HepG2 (cell line): Measurements from ENCODE around the gene PRR11. TPM values are rescaled to one million over a fixed set of nuclear protein-coding genes. Genes with fewer than 3 reads are reported as not detected.
A peak's percentile ranks its signal among the peaks of the same experiment; 100 is the strongest.

Source experiments
- AGO1 ChIP-seq: fragments of 200-400 bp; formaldehyde crosslinking; IDR thresholded peaks from 2 replicates; pipeline ENCODE4 v1.6.1; 2017; ENCODE audit warnings: mild to moderate bottlenecking, low read depth, low read length, moderate library complexity; ENCODE audit not compliant: poor library complexity, severe bottlenecking
- BHLHE40 ChIP-seq: IDR thresholded peaks from 2 replicates; pipeline ENCODE4 v1.6.1; 2011; ENCODE audit warnings: low read length, improper control_type of control experiment
- CHD2 ChIP-seq: IDR thresholded peaks from 2 replicates; pipeline ENCODE4 v1.6.1; 2011; ENCODE audit warnings: low read depth, low read length, improper control_type of control experiment
- HOXA9 ChIP-seq: sonication (generic); formaldehyde crosslinking; IDR thresholded peaks from 2 replicates; pipeline ENCODE4 v1.8.1; 2022; ENCODE audit warnings: missing genetic modification reagents, mild to moderate bottlenecking, moderate library complexity, borderline replicate concordance
- NCOA2 ChIP-seq: sonication (generic); formaldehyde crosslinking; IDR thresholded peaks from 2 replicates; pipeline ENCODE4 v1.8.0; 2022; ENCODE audit warnings: inconsistent platforms
- NR2F6 ChIP-seq, 2 experiments: IDR thresholded peaks; 2 replicates each; pipeline ENCODE4 v1.6.1; 2016; ENCODE audit warnings: antibody characterized with exemption in 1 of 2, mild to moderate bottlenecking in 1 of 2
- PLRG1 ChIP-seq: fragments of 450-650 bp; conservative IDR thresholded peaks from 2 replicates; pipeline ENCODE4 v1.6.1; 2016
- REPIN1 ChIP-seq: sonication (generic); formaldehyde crosslinking; IDR thresholded peaks from 2 replicates; pipeline ENCODE4 v1.8.0; 2022; ENCODE audit warnings: missing genetic modification reagents, low read depth, mild to moderate bottlenecking, borderline replicate concordance
- RFX3 ChIP-seq: IDR thresholded peaks from 2 replicates; pipeline ENCODE4 v1.6.1; 2016; ENCODE audit warnings: missing biosample characterization, missing genetic modification reagents
- SMAD1 ChIP-seq: sonication (generic); formaldehyde crosslinking; IDR thresholded peaks from 2 replicates; pipeline ENCODE4 v1.4.0; 2020; ENCODE audit warnings: missing genetic modification reagents, low read depth, mild to moderate bottlenecking, borderline replicate concordance
- SRF ChIP-seq: IDR thresholded peaks from 2 replicates; pipeline ENCODE4 v1.6.1; 2011; ENCODE audit warnings: mild to moderate bottlenecking, low read depth, low read length, moderate library complexity
- TRIM24 ChIP-seq: sonication (generic); formaldehyde crosslinking; IDR thresholded peaks from 2 replicates; pipeline ENCODE4 v1.8.0; 2022; ENCODE audit warnings: mild to moderate bottlenecking, missing genetic modification reagents
- ZFP36 ChIP-seq: fragments of 150-350 bp; IDR thresholded peaks from 2 replicates; pipeline ENCODE4 v1.6.1; 2018; ENCODE audit warnings: borderline replicate concordance, low read length, low read depth; ENCODE audit not compliant: partially characterized antibody
- ZFYVE20 ChIP-seq: sonication (generic); formaldehyde crosslinking; IDR thresholded peaks from 2 replicates; pipeline ENCODE4 v1.8.0; 2023; ENCODE audit warnings: low read depth, mild to moderate bottlenecking, moderate library complexity, missing genetic modification reagents, borderline replicate concordance
- ZNF569 ChIP-seq: sonication (generic); formaldehyde crosslinking; IDR thresholded peaks from 2 replicates; pipeline ENCODE4 v1.5.0; 2020; ENCODE audit warnings: mild to moderate bottlenecking, missing genetic modification reagents, moderate library complexity, borderline replicate concordance
- ZNF780A ChIP-seq: sonication (generic); formaldehyde crosslinking; IDR thresholded peaks from 2 replicates; pipeline ENCODE4 v1.8.0; 2022; ENCODE audit warnings: mild to moderate bottlenecking, missing genetic modification reagents, moderate library complexity
- ZSCAN12 ChIP-seq: sonication (generic); formaldehyde crosslinking; IDR thresholded peaks from 2 replicates; pipeline ENCODE4 v1.9.0; 2021; ENCODE audit warnings: mild to moderate bottlenecking, missing genetic modification reagents
- ZZZ3 ChIP-seq: sonication (generic); formaldehyde crosslinking; IDR thresholded peaks from 2 replicates; pipeline ENCODE4 v1.4.0; 2020; ENCODE audit warnings: missing genetic modification reagents, mild to moderate bottlenecking, borderline replicate concordance
- polyA plus RNA-seq, 8 experiments: library from polyadenylated mRNA; depleted of rRNA in 3 of 8; stranded (reverse) in 7 of 8; unstranded in 1 of 8; fragments of >200 nt; fragmentation: Illumina TruSeq in 4 of 8; extraction: Trizol in 4 of 8; gene quantifications; 2 replicates each; pipeline versions ENCODE4 v1.2.1 to v1.2.3, GENCODE V29; 2011 to 2016; ENCODE audit warnings: low read depth in 4 of 8, missing spikeins in 1 of 8, mixed read lengths in 1 of 8; ENCODE audit not compliant: insufficient read depth in 1 of 8
- total RNA-seq, 5 experiments: library from RNA; depleted of rRNA; stranded (reverse); fragments of >200 nt; fragmentation: Illumina TruSeq; extraction: Trizol; gene quantifications; 2 replicates each; pipeline ENCODE4 v1.2.3, GENCODE V29; 2016; ENCODE audit warnings: low read depth in 1 of 5
- TF ChIP-seq, protein P1 (sequence below): IDR thresholded peaks from 2 replicates; pipeline ENCODE4 v1.6.1; 2016; ENCODE audit warnings: low read depth, missing genetic modification reagents, missing compliant biosample characterization
- TF ChIP-seq, protein P2 (sequence below): sonication (generic); formaldehyde crosslinking; IDR thresholded peaks from 2 replicates; pipeline ENCODE4 v1.5.0; 2020; ENCODE audit warnings: missing genetic modification reagents, mild to moderate bottlenecking, borderline replicate concordance
- TF ChIP-seq, protein P3 (sequence below): sonication (generic); formaldehyde crosslinking; IDR thresholded peaks from 2 replicates; pipeline ENCODE4 v1.5.0; 2020; ENCODE audit warnings: missing genetic modification reagents

The PRR11 gene
- total and polyA plus RNA-seq, 2 of the 13 experiments (the other 11 are each of a cell fraction or from before 2014, with no cell fraction given): 35.7 to 39.2 TPM

DNA sequence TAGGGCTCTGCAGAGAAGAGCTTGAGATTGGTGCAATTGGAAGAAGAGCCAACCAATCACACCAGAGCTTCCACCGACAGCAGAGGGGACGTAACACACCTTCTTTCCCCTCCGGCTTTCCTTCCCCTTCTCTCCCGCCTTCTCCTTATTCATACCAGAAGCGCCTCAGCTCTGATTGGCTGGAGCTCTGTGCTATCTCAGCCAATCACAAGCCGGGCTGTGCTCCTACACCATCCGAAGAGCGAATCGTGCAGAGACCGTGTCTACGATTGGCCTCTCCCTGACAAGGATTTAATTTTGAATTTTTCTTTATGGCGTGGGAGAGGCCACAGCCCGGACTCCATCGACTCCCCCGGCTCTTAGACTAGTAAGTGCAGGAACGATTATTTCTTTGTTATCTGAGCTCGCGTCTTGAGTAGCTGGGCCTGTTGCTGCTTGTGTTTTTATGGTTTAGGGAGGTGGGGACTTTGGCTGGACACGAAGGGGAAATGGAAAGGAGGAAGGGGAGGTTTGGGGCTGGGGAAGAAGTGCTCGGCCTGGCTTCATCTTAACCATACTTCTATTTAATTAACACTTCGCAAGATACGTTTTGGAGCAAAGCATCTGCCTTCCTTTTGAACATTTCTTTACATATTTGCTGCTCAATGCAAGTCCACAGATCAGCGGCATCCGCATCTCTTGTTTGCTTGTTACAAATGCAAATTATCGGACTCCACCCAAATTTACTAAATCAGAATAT, at the start of gene PRR11 (continued):
- TF ChIP-seq REPIN1 (CRISPR knock-in tag) (no peak; the same call in none of the 2 replicates), NR2F6 (IDR thresholded peaks at IDR 0.05) (no peak), NR2F6 (CRISPR knock-in tag; IDR thresholded peaks at IDR 0.05) (no peak), NCOA2 (CRISPR knock-in tag) (no peak), CHD2 (no peak), ZZZ3 (CRISPR knock-in tag) (no peak), ZNF780A (CRISPR knock-in tag) (peak; percentile 78; the same call in 1 of the 2 replicates), AGO1 (no peak), HOXA9 (peak; percentile 58; the same call in 1 of the 2 replicates), TRIM24 (CRISPR knock-in tag) (no peak), ZFYVE20 (CRISPR knock-in tag) (peak; percentile 66; the same call in 1 of the 2 replicates), SMAD1 (CRISPR knock-in tag) (no peak), ZFP36 (no peak), PLRG1 (no peak), SRF (no peak), RFX3 (CRISPR knock-in tag) (no peak), ZNF569 (no peak), BHLHE40 (no peak), ZSCAN12 (CRISPR knock-in tag) (no peak)
- TF ChIP-seq, protein P1, sequence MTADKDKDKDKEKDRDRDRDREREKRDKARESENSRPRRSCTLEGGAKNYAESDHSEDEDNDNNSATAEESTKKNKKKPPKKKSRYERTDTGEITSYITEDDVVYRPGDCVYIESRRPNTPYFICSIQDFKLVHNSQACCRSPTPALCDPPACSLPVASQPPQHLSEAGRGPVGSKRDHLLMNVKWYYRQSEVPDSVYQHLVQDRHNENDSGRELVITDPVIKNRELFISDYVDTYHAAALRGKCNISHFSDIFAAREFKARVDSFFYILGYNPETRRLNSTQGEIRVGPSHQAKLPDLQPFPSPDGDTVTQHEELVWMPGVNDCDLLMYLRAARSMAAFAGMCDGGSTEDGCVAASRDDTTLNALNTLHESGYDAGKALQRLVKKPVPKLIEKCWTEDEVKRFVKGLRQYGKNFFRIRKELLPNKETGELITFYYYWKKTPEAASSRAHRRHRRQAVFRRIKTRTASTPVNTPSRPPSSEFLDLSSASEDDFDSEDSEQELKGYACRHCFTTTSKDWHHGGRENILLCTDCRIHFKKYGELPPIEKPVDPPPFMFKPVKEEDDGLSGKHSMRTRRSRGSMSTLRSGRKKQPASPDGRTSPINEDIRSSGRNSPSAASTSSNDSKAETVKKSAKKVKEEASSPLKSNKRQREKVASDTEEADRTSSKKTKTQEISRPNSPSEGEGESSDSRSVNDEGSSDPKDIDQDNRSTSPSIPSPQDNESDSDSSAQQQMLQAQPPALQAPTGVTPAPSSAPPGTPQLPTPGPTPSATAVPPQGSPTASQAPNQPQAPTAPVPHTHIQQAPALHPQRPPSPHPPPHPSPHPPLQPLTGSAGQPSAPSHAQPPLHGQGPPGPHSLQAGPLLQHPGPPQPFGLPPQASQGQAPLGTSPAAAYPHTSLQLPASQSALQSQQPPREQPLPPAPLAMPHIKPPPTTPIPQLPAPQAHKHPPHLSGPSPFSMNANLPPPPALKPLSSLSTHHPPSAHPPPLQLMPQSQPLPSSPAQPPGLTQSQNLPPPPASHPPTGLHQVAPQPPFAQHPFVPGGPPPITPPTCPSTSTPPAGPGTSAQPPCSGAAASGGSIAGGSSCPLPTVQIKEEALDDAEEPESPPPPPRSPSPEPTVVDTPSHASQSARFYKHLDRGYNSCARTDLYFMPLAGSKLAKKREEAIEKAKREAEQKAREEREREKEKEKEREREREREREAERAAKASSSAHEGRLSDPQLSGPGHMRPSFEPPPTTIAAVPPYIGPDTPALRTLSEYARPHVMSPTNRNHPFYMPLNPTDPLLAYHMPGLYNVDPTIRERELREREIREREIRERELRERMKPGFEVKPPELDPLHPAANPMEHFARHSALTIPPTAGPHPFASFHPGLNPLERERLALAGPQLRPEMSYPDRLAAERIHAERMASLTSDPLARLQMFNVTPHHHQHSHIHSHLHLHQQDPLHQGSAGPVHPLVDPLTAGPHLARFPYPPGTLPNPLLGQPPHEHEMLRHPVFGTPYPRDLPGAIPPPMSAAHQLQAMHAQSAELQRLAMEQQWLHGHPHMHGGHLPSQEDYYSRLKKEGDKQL (CRISPR knock-in tag): no peak; the same call in 1 of the 2 replicates
- TF ChIP-seq, protein P2, sequence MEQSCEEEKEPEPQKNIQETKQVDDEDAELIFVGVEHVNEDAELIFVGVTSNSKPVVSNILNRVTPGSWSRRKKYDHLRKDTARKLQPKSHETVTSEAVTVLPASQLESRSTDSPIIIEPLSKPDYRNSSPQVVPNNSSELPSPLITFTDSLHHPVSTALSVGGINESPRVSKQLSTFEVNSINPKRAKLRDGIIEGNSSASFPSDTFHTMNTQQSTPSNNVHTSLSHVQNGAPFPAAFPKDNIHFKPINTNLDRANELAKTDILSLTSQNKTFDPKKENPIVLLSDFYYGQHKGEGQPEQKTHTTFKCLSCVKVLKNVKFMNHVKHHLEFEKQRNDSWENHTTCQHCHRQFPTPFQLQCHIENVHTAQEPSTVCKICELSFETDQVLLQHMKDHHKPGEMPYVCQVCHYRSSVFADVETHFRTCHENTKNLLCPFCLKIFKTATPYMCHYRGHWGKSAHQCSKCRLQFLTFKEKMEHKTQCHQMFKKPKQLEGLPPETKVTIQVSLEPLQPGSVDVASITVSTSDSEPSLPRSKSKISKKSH (CRISPR knock-in tag): no peak
- TF ChIP-seq, protein P3, sequence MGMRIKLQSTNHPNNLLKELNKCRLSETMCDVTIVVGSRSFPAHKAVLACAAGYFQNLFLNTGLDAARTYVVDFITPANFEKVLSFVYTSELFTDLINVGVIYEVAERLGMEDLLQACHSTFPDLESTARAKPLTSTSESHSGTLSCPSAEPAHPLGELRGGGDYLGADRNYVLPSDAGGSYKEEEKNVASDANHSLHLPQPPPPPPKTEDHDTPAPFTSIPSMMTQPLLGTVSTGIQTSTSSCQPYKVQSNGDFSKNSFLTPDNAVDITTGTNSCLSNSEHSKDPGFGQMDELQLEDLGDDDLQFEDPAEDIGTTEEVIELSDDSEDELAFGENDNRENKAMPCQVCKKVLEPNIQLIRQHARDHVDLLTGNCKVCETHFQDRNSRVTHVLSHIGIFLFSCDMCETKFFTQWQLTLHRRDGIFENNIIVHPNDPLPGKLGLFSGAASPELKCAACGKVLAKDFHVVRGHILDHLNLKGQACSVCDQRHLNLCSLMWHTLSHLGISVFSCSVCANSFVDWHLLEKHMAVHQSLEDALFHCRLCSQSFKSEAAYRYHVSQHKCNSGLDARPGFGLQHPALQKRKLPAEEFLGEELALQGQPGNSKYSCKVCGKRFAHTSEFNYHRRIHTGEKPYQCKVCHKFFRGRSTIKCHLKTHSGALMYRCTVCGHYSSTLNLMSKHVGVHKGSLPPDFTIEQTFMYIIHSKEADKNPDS (CRISPR knock-in tag): 0 out of 2 replicates have a peak, but pooled peaks have one; percentile 20
